GM18508 (cell line): ENCODE results near the gene CUEDC1.

Source experiments
- ATAC-seq: cut with Tn5 transposase; IDR thresholded peaks from one replicate; pipeline ENCODE4 v1.9.1; 2021; ENCODE audit warnings: moderate number of reproducible peaks; ENCODE audit not compliant: insufficient read depth, unreplicated experiment

Gene CUEDC1

DNA sequence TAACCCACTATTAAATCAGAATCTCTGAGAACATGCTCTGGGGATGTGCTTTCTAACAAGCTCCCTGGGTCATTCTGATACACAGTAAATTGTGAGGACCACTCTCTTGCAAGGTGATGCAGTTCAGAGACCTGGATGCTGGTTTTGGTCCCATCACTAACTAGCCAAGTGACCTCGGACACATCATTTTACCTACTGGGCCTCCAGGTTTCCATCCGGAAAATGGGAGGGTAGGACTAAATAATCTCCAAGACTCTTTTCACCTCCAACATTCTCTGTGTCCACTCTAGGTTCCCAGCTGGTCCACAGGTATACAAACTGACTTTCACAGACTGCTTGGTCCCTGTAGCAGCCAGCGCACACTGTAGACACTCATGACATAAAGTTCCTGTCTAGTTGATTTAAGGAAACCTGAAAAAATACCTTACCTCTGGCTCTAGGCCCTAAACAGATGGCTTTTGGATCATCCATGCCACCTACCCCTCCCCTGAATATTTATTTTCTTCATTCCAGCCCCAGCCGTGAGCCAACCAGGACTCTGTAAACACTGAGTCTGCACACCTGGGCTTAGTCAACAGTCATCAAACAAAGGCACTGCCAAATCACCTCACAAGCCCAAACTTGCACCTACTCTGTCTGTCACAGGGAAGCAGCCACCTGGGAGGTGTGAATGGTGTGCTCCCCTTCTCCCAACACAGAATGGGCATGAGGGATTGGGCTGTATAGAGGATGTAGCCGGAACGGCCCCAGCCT lies 54.0 kb downstream of the CUEDC1 start:
- ATAC-seq = no peak

DNA sequence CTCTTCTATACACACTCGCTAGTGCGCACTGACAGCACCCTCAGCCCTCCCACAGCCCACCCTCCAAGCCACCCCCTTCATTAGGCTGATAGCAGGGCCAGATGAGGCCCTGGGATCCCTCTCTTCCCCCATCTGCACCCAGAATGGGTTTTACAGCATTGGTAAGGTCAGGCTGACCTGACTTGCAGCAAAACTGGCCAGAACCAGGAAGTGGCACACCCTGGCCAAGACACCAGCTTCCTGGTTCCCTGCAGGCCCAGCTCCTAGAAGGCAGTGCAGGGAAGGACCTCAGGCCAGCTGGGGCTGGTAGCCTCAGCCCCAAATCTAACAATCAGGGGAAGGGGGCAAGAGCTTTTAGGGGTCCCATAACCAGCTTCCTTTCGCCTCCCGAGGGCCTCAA lies 55.4 kb downstream of the CUEDC1 start:
- no peak for ATAC-seq

DNA sequence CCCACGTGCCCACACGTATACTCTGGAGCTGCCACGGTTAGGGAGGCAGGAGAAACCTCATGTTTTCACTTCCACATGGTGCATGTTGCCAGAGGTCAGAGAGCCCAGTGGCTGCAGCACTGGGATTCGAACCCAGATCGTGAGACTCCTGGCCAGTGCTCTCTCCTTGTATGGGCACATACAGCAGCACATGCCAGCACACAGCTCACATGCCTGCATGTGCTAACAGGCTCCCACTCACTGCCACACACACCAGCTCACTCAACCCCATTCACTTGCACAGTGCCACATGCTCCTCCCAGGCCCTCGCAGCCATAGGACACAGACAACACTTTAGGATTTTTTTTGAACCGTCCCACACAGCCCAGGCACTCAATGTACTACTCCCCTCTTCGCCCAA lies 55.8 kb downstream of the CUEDC1 start:
- ATAC-seq = no peak

DNA sequence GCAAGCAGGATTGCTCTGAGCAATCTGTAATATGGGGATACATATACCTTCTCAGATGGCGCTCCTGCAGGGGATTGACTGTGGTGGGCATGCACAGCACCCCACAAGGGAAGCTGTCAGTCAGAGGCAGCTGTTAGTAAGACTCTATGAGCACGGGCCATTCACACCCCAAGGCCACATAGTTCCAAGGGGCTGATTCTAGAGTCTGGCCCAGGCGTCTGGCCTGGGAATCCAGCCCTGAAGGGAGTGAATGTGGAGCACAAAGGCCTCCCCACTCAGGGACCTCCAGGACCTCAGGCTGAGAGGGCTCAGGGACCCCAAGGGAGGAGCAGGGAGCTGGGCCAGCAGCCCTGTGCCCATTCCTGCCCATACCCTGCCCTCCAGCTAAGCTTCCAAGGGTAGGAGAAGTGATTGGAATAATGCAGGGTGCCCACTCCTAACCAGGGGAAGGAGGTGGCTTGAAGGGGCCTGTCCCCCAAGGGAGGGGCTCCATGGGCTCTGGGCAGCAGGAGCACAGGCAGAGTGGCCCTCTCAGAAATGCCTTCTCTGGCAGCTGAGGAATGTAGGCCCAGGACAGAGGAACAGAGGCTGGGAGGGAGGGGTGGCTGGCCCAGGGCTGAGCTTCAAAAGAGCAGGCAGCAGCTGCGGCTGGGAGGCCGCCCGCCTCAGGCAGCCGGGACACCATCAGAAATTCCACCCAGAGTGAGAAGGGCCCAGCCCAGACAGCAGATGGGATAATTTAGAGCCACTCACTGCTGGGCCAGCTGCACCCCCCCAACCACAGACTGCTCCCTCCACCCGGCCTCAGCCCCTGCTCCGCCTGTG lies 56.5 kb downstream of the CUEDC1 start:
- no peak for ATAC-seq

DNA sequence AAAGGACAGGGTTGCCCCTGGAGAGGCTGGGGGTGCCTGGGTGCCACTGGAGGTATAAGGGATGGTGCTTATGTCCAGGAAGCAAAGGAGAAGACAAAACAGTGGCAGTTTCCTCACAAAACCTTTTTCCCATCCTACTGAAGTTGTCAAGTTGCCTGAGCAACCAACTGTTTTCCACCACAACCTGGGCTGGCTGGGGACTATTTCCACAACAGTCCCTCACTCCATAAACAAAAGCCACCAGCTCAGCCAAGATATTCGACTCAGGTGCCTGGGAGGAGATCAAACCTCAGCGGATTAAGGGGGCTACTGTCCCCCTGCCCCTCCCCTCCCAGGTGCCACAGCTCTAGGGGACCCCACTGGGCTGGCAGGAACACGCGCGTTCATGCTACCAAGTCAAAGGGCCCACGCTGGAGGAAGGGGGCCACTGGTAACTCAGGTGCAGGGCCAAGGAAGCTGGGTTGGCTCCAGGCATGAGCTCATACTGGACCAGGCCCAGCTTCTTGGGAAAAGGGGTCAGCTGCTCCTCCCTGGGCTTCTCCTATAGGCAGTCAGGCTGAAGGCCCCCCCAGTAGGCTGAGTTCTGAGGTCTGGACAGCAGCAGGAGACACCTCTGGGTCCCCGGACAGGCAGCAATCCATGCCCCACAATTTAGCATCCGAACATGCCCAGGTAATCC lies 59.7 kb downstream of the CUEDC1 start:
- ATAC-seq = no peak

DNA sequence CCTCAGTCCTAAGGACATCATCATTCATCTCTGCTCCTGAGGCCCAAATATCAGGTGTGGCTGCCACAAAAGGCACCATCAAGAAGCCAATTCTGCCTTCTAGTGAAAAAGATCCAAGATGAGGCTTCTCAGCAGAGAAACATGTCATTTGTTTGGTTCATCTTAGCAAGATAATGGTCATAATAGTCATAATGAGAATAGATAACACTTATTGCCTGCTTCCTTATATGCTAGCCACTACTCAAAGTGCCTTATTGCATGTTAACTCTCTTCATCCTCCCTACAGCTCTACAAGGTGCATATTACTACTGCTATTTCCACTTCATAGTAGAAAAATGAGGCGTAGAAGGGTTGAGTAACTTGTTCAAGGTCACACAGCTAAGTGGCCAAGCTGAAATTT lies 60.4 kb downstream of the CUEDC1 start:
- no peak for ATAC-seq

DNA sequence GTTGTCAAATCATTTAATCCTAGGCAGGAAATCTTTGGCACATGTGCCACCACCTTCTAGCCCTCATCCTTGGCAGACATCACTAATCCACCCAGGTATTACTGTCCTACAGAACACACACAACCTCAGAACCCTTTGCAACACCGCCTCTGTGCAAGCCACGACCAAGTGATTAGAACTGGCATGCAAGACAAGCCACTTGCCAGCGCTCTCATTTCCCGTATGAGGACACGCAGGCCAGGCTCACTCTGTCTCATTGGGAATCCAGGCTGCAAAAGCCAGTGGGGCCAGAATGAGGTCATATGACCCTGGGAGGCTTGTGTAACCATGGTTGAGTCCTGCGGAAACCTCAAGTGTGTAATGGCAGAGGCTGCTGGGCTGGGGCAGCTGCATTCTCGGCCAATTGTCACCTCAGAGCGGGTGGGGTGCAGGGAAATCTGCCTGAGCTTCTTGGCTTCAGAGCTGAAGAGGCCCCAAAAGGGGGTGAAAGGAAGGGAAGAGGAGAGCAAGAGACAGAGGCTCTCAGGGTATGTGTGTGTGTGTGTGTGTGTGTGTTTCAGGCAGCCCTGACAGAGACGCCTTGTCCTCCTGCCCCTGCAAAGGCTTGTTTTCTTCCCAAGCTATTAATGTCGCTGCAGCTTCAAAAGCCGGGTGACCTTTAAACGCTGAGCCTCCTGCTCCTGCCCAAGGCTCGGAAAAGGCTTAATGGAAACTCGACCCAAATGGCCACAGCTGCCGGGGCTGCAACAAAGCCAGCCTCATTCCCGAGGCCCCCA lies 62.2 kb downstream of the CUEDC1 start:
- no peak for ATAC-seq

DNA sequence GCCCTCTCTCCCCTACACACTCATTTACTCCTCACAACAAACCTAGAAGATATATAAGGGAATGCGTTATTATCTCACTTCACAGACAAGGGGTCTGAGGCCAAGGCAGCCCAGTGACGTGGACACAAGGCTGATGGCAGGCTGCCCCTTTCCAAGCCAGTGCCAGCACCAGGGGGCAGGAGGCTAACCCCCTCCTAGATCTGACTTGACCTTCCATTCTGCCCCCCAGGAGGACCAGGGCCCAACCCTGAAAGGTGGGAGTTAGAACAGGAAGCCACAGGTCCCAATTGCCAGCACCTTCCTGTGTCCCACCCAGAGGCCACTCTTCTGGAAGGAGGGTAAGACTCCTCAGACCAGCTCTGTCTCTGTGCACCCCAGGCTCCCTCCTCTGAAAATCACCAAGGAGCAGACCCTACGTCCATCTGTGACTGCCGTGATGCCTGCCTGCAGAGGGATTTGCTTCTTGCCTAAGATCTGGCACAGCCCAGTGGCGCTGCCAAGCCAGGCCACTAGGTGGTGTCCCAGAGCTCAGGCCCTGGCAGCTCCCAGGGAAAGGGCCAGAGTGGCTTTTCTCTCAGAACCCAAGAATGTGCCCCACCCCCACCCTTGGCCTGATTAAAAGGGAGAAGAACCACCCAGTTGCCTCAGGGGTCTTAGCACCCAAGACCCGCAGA lies 62.9 kb downstream of the CUEDC1 start:
- ATAC-seq = no peak

DNA sequence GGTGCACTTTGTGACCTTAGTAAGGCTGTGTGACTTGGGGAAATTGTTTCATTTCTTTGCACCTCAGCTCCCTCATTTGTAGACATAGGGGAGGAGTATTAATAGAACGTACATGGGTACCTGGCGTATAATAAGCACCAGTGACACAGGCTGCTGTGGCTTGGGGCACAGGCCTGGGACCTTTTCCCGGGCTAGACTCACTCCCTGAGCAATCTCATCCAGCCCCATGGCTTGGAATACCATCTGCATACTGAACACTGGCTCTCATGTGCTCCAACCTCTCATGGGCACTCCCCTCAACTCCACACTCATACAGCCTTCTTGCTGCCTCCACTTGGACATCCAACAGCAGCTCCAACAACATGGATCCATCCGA lies 64.4 kb downstream of the CUEDC1 start:
- no peak for ATAC-seq

DNA sequence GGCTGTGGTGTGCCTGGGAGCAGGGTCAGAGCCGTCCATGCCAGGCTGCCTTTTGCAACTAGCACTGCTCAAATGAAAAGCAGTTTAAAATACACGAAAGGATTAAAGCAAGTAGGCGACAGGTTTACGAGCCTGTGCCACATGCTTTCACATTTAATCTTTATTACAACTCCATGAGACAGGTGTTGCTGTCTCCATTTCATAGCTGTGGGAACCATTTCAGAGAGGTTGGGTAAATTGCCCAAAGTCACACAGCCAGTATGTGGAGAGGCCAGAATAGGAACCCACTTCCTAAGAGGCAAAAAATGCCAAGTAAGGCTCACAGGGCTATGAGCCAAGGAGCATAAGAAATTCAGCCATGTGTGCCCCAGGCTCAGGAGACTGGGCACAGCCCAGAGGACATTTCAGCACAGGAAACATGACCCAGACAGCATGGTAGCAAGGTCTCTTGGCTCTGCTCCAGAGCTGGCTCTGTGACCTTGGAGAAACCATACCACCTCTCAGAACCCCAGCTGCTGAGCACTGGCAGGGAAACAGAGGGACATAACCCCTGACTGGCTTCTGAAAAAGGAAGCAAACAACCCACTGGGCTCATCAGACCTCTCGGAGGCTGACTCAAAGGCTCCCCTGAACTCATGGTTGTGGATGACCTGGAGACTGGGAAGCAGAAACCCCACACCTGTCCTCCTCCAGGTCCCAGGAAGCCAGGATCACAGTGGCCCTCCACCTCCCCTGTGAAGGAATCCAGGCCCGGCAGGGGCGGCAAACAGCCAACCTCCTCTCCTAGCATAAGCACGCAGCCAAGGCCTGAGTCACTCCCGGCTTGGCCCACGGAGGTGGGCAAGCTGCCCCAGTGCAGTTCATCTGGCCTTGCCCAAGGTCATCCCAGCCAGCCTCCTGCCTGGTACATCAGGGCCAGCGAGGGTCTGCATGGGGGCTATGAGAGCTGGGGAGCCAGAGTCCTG lies 65.0 kb downstream of the CUEDC1 start:
- no peak for ATAC-seq

DNA sequence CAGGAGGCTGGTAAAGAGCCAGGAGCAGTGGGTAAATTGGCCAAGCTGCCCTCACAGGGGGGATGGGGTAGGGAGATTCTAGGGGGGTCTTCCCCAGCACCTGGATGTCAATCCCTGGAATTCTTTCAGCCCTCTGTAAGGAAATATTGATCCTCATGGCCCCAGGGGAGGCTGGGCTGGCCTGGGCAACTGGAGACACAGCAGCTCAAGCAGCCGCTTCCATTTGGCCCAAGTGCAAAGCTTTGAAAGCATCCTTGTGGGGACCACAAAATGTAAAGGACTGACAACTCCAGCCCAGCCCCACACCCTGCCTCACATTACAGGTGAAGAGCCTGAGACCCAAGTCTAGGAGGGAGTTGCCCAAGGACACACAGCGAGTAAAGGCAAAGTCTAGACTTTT lies 66.0 kb downstream of the CUEDC1 start:
- ATAC-seq = no peak

DNA sequence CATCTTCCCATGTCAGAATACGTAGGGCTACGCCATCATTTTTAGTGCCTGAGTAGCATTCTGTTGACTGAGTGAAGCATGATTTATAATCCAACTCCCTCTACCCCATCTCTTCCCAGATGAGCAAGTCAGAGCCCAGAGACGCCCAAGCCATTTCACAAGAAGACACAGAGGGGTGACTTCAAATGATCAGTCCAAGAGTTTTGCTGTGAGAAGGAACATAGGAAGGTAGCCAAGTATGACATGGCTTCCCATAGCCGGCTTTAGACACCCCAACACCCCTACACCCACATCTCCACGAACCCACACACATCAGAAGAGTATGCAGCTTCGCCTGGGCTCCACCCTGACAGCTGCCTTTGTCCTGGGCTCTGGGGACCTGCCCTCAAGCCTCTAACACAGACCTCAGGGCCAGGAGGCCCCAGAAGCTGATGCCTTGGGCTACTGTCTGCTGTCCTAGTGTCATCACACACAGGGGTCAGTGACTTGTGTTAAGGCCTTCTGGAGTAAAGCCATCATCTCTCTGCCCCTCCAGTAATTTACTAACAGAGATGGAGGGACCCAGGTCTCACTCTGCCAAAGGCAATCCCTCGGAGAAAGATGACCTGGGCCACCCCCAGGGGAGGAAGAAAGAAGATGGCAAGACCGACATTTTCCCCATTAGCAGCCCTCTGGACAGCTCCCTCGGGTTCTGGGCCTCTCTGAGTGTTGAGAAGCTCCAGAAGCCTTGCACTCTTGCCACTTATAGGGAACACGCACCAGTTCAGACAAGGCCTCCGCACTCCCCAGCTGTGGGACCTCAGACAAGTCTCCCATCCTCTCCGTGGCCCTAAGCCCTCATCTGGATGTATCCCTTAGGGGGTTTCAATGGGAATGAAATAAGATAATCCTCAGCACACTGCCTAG lies 66.6 kb downstream of the CUEDC1 start:
- no peak for ATAC-seq

DNA sequence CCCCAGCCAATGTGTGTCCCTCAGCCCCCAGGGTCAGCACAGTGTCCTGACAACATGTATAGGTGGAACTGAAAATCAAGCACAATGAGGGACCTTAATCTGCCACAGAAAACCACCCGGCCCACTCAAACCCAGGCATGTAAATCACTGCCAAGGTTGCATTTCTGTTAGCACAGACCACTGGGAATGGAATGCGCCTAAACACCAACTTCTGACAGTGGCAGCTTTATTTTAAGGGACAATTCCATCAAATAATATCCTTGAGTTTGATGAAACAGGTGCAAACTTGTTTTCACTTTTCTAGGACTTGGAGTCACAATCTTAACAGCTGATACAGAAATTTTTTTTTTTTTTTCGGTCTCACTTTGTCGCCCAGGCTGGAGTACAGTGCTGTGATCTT lies 68.1 kb downstream of the CUEDC1 start:
- no peak for ATAC-seq

DNA sequence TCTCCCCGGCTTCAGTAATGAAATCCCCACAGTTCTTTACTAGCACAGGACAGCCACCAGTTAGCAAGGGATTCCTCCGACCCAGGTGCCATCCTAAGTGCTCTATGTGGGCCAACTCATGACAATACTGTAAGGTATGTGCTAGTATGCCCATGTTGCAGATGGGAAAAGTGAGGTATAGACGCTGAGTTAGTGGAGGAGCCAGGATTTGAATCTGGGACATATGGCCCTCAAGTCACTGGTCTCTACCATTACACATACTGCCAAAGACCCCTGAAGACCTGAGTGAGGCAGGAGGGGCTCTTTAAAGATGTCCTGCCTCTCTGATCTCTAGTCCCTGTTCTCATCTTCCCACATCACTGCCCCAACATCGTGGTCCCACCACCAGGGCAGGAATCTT lies 69.2 kb downstream of the CUEDC1 start:
- no peak for ATAC-seq

DNA sequence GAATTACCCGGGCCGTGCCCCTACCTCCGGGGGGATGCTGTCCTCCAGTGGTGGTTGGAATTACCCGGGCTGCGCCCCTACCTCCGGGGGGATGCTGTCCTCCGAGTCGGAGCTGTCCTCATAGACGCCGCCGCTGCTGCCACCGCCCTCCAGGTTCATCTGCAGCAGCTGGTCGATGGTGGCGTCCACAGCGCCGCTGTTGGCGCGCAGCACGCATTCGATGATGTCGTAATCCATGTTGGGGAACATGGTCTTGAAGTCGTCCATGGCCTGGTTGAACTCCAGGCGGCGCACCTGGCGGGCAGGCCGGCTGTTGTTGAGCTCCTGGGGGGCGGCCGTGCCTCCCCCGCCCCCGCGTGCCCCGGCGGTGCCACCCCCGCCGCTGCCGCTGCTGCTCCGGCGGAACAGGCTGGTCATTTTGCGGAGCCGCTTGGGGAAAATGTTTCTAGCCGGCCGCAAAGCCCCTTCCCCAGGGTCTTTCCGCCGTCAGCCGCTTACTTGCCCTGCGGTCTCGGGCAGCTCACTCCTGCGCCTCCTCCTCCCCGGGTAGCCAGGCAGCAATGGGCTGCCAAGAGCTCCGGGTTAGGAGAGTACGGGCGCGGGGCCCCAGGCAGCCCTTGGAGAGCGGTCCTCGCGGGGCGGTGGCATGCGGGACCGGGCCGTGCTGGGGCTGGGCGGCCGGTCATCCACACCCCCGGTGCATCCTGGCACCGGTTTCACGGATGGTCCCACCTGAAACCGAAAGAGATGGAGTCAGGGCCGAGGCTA lies 69.9 kb downstream of the CUEDC1 start:
- ATAC-seq = no peak

DNA sequence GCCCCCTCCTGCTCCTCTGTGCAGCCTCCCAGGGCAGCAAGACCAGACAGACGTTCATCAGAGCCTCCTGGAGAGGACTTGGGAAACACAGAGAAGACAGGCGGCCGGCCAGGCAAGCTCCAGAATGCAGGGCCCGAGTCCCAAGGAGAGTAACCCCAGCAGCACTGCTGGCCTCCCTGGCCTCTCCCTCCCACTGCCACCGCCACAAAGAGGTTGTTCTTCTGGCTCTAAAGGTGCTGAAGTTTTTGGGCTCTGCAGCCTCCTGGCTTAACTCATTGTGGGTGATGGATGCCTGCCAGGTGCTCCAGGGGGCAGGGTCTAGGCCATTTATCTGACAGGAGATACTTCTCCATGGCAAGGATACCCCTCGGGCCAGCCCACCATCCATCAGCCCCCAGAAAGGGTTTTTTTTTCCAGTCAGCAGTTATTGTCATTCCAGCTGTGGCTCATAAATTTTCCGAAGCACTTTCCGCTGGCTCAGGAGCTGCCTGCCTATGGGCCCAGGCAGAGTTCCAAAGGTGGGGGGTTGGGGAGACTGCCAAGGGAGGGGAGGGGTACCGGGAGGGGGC lies 73.3 kb downstream of the CUEDC1 start:
- ATAC-seq = no peak

DNA sequence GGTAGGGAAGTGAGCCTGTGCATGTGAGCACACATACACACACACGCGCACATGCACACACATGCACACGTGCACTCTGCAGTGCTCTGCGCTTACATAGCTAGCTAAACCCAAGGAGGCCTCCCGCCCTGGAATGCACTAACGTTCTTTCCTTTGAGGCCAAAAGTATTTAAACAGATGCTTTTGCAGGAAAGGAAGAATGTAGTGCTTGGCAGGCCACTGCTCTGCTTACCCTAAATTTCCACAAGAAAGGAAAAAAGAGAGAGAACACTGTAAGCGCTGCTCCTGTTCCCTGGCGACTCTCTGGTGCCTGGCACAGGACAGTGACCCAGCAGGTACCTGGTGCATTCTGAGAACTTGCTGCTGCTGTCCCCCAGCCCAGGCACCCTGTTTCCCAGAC lies 74.1 kb downstream of the CUEDC1 start:
- no peak for ATAC-seq
